Measurements from ENCODE around the gene RGS11. TPM values are rescaled to one million over a fixed set of nuclear protein-coding genes. Genes with fewer than 3 reads are reported as not detected.
A peak's percentile ranks its signal among the peaks of the same experiment; 100 is the strongest.
"Not testable (repeated sequence)": the region's sequence is repeated elsewhere in the genome, so short reads cannot be mapped to it uniquely, and the experiment has no call there.

The RGS11 gene
- total RNA-seq, 1 donor from 2014 or later = not detected

DNA sequence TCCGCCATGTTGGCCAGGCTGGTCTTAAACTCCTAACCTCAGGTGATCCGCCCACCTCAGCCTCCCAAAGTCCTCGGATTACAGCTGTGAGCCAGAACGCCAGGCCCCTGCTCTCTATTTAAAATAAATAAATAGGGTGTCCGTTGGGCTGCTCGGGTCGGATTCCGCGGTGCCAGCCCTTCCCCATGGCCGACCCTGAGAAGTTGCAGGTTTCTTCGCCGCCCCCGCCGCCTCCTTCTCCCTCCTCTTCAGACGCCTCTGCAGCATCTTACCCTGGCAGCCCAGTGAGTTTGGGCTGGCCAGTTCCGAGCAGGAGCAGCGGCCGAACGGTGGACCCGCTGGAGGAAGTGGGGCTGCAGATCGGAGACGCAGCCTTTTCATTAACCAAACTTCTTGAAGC lies 44.8 kb downstream of the RGS11 start:
- intact Hi-C loops (cut with micrococcal nuclease) = no loop called here
- peaks cover 38% of the 10 kb centered on the region for H3K4me1 Mint-ChIP-seq
- H3K9me3 Mint-ChIP-seq = no peaks in the 10 kb centered on the region
- no peaks in the 10 kb centered on the region for H3K27me3 Mint-ChIP-seq
- H3K36me3 Mint-ChIP-seq (ENCODE audit: low read depth) = peaks cover 34% of the 10 kb centered on the region
- CTCF ChIA-PET = no interaction called here
- ATAC-seq (ENCODE audit: low read depth) = no peak
- H3K27ac Mint-ChIP-seq = no peak overlapping the region
- POLR2A ChIA-PET = no interaction called here
- H3K4me3 Mint-ChIP-seq = peak overlapping the region; percentile 19
- DNase-seq = no peak
- TF ChIP-seq, protein P1, sequence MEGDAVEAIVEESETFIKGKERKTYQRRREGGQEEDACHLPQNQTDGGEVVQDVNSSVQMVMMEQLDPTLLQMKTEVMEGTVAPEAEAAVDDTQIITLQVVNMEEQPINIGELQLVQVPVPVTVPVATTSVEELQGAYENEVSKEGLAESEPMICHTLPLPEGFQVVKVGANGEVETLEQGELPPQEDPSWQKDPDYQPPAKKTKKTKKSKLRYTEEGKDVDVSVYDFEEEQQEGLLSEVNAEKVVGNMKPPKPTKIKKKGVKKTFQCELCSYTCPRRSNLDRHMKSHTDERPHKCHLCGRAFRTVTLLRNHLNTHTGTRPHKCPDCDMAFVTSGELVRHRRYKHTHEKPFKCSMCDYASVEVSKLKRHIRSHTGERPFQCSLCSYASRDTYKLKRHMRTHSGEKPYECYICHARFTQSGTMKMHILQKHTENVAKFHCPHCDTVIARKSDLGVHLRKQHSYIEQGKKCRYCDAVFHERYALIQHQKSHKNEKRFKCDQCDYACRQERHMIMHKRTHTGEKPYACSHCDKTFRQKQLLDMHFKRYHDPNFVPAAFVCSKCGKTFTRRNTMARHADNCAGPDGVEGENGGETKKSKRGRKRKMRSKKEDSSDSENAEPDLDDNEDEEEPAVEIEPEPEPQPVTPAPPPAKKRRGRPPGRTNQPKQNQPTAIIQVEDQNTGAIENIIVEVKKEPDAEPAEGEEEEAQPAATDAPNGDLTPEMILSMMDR (IDR thresholded peaks at IDR 0.05) = no peak

GRCh38 chr16:230351-230750 lies 45.4 kb downstream of the RGS11 start:
- H3K4me3 Mint-ChIP-seq; ATAC-seq (ENCODE audit: low read depth); CTCF ChIA-PET; POLR2A ChIA-PET; intact Hi-C loops (cut with micrococcal nuclease); H3K9me3 Mint-ChIP-seq; DNase-seq; H3K27ac Mint-ChIP-seq; H3K27me3 Mint-ChIP-seq: not testable (repeated sequence)
- peaks cover 35% of the 10 kb centered on the region for H3K4me1 Mint-ChIP-seq
- peaks cover 37% of the 10 kb centered on the region for H3K36me3 Mint-ChIP-seq (ENCODE audit: low read depth)

DNA sequence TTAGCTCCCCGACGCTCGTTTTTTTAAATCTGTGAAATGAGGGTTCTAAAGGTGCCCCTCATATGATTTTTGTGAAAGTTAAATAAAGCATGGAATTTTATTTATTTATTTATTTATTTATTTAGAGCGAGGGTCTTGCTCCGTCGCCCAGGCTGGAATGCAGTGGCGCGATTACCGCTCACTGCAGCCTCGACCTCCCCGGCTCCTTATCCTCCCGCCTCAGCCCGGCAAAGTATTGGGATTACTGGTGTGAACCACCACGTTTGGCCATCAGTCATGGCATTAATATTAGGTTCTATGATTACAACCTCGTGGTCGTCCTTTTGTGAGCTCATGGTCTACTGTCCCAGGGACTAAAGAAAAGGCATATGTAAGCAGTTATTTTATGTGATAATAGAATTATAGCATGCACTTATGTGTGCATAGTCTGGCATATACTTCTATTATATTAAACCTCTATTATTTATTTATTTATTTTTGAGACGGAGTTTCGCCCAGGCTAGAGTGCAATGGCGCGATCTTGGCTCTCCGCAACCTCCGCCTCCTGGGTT lies 45.9 kb downstream of the RGS11 start:
- Mint-ChIP-seq H3K4me3 (peak overlapping the region; percentile 68), H3K36me3 (ENCODE audit: low read depth) (peaks cover 37% of the 10 kb centered on the region), H3K27me3 (no peaks in the 10 kb centered on the region), H3K9me3 (no peaks in the 10 kb centered on the region), H3K27ac (no peak overlapping the region), H3K4me1 (peaks cover 31% of the 10 kb centered on the region)
- DNase-seq (no peak), ATAC-seq (ENCODE audit: low read depth) (no peak)
- TF ChIP-seq, protein P1 (IDR thresholded peaks at IDR 0.05) = no peak
- intact Hi-C loops (cut with micrococcal nuclease) = loop anchor here (1.0 kb wide), 1 partner anchor 122 kb away; the partner anchor contains the start of gene AXIN1
- CTCF ChIA-PET = no interaction called here
- POLR2A ChIA-PET = interaction anchor here (1.0 to 2.4 kb wide), 2 partner anchors 122 to 172 kb away, joined by 3 to 15 read pairs; partner anchors contain the start of genes AXIN1 and DECR2

DNA sequence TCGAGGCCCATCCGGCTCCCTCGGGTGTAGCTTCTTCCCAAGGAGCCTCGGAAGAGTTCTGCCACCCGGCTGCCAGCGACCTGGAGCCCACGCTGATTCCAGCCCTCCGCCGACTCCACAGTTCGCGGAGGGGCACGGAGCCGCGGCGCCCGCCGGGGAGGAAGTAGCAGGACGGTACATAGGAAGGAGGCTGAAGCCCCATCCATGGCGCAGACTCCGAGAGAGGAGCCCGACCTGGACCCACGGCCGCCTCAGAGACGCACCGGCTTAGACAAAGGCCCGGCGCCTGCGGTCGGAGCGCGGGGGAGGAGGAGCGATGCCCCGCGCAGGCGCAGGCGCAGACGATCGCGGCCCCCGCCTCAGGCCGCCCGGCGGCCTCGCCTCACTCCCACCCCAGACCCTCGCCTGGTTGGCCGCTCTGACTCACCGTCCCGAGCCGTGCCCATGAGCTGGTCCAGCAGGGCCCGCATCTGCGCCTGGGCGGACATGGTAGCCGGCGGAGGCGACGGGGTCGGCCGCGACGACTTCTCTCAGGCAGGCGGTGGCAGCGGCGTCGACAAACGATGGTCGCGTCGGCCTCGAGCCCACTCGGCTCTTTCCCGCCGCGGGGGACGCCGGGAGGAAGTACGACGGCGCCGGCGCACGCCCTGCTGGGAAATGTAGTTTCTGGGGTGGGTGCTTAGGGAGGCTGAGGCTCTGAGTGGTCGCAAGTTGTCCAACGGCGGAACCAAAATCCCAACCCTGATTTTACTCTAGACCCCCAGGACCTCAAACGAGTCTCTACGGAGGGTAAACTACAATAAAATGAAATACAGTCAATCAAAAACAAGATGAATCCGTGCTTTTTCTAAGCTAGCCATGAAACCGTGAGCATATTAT lies 46.7 kb downstream of the RGS11 start, which contains the start of gene LUC7L:
TSS of gene LUC7L (minus strand) at position 598 of the 879 bp plus-strand sequence. CDS start at position 488, 110 bp downstream.
- Mint-ChIP-seq H3K27ac (peak within 1 kb of the TSS; percentile 89), H3K36me3 (ENCODE audit: low read depth) (peaks cover 36% of the 10 kb centered on the region), H3K4me1 (peaks cover 27% of the 10 kb centered on the region), H3K4me3 (peak within 1 kb of the TSS; percentile 86), H3K27me3 (no peaks in the 10 kb centered on the region), H3K9me3 (no peaks in the 10 kb centered on the region)
- TF ChIP-seq, protein P1 (IDR thresholded peaks at IDR 0.05) = no peak
- POLR2A ChIA-PET = interaction anchor here (1.0 to 2.4 kb wide), 4 partner anchors 48 to 173 kb away, joined by 3 to 15 read pairs (median 4); partner anchors contain the start of genes AXIN1, DECR2 and HBQ1
- ATAC-seq (ENCODE audit: low read depth) (peak; percentile 90), DNase-seq (peak; percentile 89)
- CTCF ChIA-PET = interaction anchor here (1.3 kb wide), 1 partner anchor 163 kb away, joined by 3 read pairs; no protein-coding TSS in a partner anchor
- intact Hi-C loops (cut with micrococcal nuclease) = loop anchor here (1.0 kb wide), 1 partner anchor 123 kb away; the partner anchor contains the start of gene AXIN1

GRCh38 chr16:228151-228851 lies 47.4 kb downstream of the RGS11 start:
- intact Hi-C loops (cut with micrococcal nuclease) = no loop called here
- CTCF ChIA-PET = interaction anchor here (1.2 to 1.3 kb wide), 2 partner anchors 134 to 163 kb away, joined by 3 read pairs; no protein-coding TSS in a partner anchor

More at GRCh38 chr16:228151-228851, 47.4 kb downstream of the RGS11 start:
- DNase-seq = no peak
- Mint-ChIP-seq H3K4me1 (peaks cover 27% of the 10 kb centered on the region), H3K4me3 (peak overlapping the region; percentile 86), H3K27me3 (no peaks in the 10 kb centered on the region), H3K9me3 (no peaks in the 10 kb centered on the region), H3K27ac (peak overlapping the region; percentile 89), H3K36me3 (ENCODE audit: low read depth) (peaks cover 44% of the 10 kb centered on the region)
- POLR2A ChIA-PET = interaction anchor here (1.0 to 2.4 kb wide), 4 partner anchors 47 to 155 kb away, joined by 3 to 15 read pairs (median 4); partner anchors contain the start of genes AXIN1, HBQ1 and MRPL28
- TF ChIP-seq, protein P1 (IDR thresholded peaks at IDR 0.05) = no peak
- no peak for ATAC-seq (ENCODE audit: low read depth)
